SK-N-SH treated with all-trans-retinoic acid at 6 μM for 48 hours (cell line): ENCODE measurements around the gene ADCK1.

Source experiments
- ARNTL ChIP-seq: fragments of 450-650 bp; formaldehyde crosslinking; IDR thresholded peaks from 2 replicates; pipeline ENCODE4 v1.5.0; 2020; ENCODE audit warnings: low read depth, mild to moderate bottlenecking, moderate library complexity, borderline replicate concordance
- CREB5 ChIP-seq: fragments of 250-450 bp; sonication (Bioruptor Pico); IDR thresholded peaks from 2 replicates; pipeline ENCODE4 v1.5.1; 2020; ENCODE audit warnings: low read depth, mild to moderate bottlenecking, moderate library complexity
- GLIS3 ChIP-seq: fragments of 250-450 bp; sonication (Bioruptor Pico); IDR thresholded peaks from 2 replicates; pipeline ENCODE4 v1.5.0; 2020; ENCODE audit warnings: mild to moderate bottlenecking, moderate library complexity
- OSR1 ChIP-seq: fragments of 250-450 bp; sonication (Bioruptor Pico); IDR thresholded peaks from 2 replicates; pipeline ENCODE4 v1.8.0; 2022; ENCODE audit warnings: moderate library complexity, mild to moderate bottlenecking, inconsistent platforms
- PATZ1 ChIP-seq: fragments of 250-450 bp; sonication (Bioruptor Pico); IDR thresholded peaks from 2 replicates; pipeline ENCODE4 v1.8.0; 2020; ENCODE audit warnings: mild to moderate bottlenecking, moderate library complexity, borderline replicate concordance
- POU6F1 ChIP-seq: fragments of 250-450 bp; sonication (Bioruptor Pico); IDR thresholded peaks from 2 replicates; pipeline ENCODE4 v1.8.0; 2021; ENCODE audit warnings: low read depth, mild to moderate bottlenecking, moderate library complexity, borderline replicate concordance
- RARB ChIP-seq: fragments of 250-450 bp; sonication (Bioruptor Pico); IDR thresholded peaks from 2 replicates; pipeline ENCODE4 v1.8.0; 2021; ENCODE audit warnings: mild to moderate bottlenecking, moderate library complexity
- TCF4 ChIP-seq: fragments of 250-450 bp; sonication (Bioruptor Pico); IDR thresholded peaks from 2 replicates; pipeline ENCODE4 v1.8.0; 2021; ENCODE audit warnings: mild to moderate bottlenecking, moderate library complexity, borderline replicate concordance
- ZC3H10 ChIP-seq: fragments of 250-450 bp; sonication (Bioruptor Pico); IDR thresholded peaks from 2 replicates; pipeline ENCODE4 v1.5.1; 2021; ENCODE audit warnings: mild to moderate bottlenecking, moderate library complexity
- ZFP30 ChIP-seq: fragments of 450-650 bp; formaldehyde crosslinking; IDR thresholded peaks from 2 replicates; pipeline ENCODE4 v1.5.0; 2022; ENCODE audit warnings: mild to moderate bottlenecking, moderate library complexity
- ZNF70 ChIP-seq: fragments of 450-650 bp; formaldehyde crosslinking; IDR thresholded peaks from 2 replicates; pipeline ENCODE4 v1.5.0; 2020; ENCODE audit warnings: mild to moderate bottlenecking, moderate library complexity
- ZNF8 ChIP-seq: fragments of 450-650 bp; formaldehyde crosslinking; IDR thresholded peaks from 2 replicates; pipeline ENCODE4 v1.5.0; 2020; ENCODE audit warnings: mild to moderate bottlenecking, moderate library complexity

- TF ChIP-seq PATZ1 (CRISPR knock-in tag) (no peak), RARB (CRISPR knock-in tag) (no peak), ZC3H10 (CRISPR knock-in tag) (no peak), TCF4 (CRISPR knock-in tag) (no peak), ARNTL (CRISPR knock-in tag) (no peak), ZFP30 (CRISPR knock-in tag) (no peak), OSR1 (CRISPR knock-in tag) (no peak), ZNF70 (CRISPR knock-in tag) (no peak), POU6F1 (no peak), GLIS3 (no peak), CREB5 (CRISPR knock-in tag) (no peak), ZNF8 (CRISPR knock-in tag) (no peak)
Measured at GRCh38 chr14:77967110-77967509, 167.2 kb downstream of the ADCK1 start.
